Measurements from ENCODE around the gene SYAP1.
"Not testable (repeated sequence)": the region's sequence is repeated elsewhere in the genome, so short reads cannot be mapped to it uniquely, and the experiment has no call there.

- not testable (repeated sequence) for TF ChIP-seq CTCF, POLR2A (IDR thresholded peaks at IDR 0.05)
Measured at GRCh38 chrX:16784440-16784839, 65.0 kb downstream of the SYAP1 start.

Data from uterus (tissue), 2 donors.